Activated CD4-positive, alpha-beta T cell treated with anti-CD3 and anti-CD28 coated beads, Interleukin-10, Interleukin-2, amounts not matched to agents 100 ng/mL and 50 ng/mL, durations not matched to agents 16 hours and 8 hours (primary cell): ENCODE measurements around the gene GRK3.
"Not testable (repeated sequence)": the region's sequence is repeated elsewhere in the genome, so short reads cannot be mapped to it uniquely, and the experiment has no call there.

Experiments
- DNase-seq: peaks from one replicate; pipeline ENCODE4 v3.0.0-alpha.2; 2020

GRK3 gene

GRCh38 chr22:25564320-25564978, at the start of gene GRK3:
TSS of gene GRK3 (plus strand) at chr22:25564675. CDS start at chr22:25565041, 366 bp downstream.
- DNase-seq: peak; percentile 82

- no peak for DNase-seq
Measured at GRCh38 chr22:25518000-25518663, 46.3 kb upstream of the GRK3 start.

GRCh38 chr22:25525376-25525775, 39.1 kb upstream of the GRK3 start:
- no peak for DNase-seq

GRCh38 chr22:25525804-25526584, 38.5 kb upstream of the GRK3 start:
- not testable (repeated sequence) for DNase-seq

- DNase-seq: not testable (repeated sequence)
Measured at GRCh38 chr22:25527016-25527415, 37.5 kb upstream of the GRK3 start.

- DNase-seq: not testable (repeated sequence)
Measured at GRCh38 chr22:25528068-25528467, 36.4 kb upstream of the GRK3 start.

GRCh38 chr22:25529059-25529458, 35.4 kb upstream of the GRK3 start:
- DNase-seq: not testable (repeated sequence)

GRCh38 chr22:25529541-25530137, 34.8 kb upstream of the GRK3 start:
- not testable (repeated sequence) for DNase-seq

- not testable (repeated sequence) for DNase-seq
Measured at GRCh38 chr22:25531677-25532076, 32.8 kb upstream of the GRK3 start.

GRCh38 chr22:25534724-25535123, 29.8 kb upstream of the GRK3 start:
- DNase-seq: no peak

- DNase-seq: no peak
Measured at GRCh38 chr22:25536589-25536988, 27.9 kb upstream of the GRK3 start.

- DNase-seq: no peak
Measured at GRCh38 chr22:25540166-25540907, 24.1 kb upstream of the GRK3 start.

- DNase-seq: no peak
Measured at GRCh38 chr22:25540908-25541660, 23.4 kb upstream of the GRK3 start.

GRCh38 chr22:25542191-25542590, 22.3 kb upstream of the GRK3 start:
- DNase-seq: no peak

GRCh38 chr22:25542720-25543402, 21.6 kb upstream of the GRK3 start:
- no peak for DNase-seq

- DNase-seq: no peak
Measured at GRCh38 chr22:25545146-25545545, 19.3 kb upstream of the GRK3 start.

GRCh38 chr22:25545672-25546071, 18.8 kb upstream of the GRK3 start:
- no peak for DNase-seq

GRCh38 chr22:25546242-25546641, 18.2 kb upstream of the GRK3 start:
- DNase-seq: no peak

- DNase-seq: no peak
Measured at GRCh38 chr22:25546751-25547150, 17.7 kb upstream of the GRK3 start.

GRCh38 chr22:25548866-25549464, 15.5 kb upstream of the GRK3 start:
- no peak for DNase-seq

- no peak for DNase-seq
Measured at GRCh38 chr22:25551396-25551795, 13.1 kb upstream of the GRK3 start.
